Ovary (tissue), 3 donors: ENCODE data around the gene ETFA.

Experiments used
- CTCF ChIP-seq, 3 donors: fragments of 450-650 bp in 2 of 3; fragments of 200-600 bp in 1 of 3; IDR thresholded peaks; one replicate each; pipeline versions ENCODE4 v1.5.1 to v1.8.0; 2016 to 2022; ENCODE audit warnings: antibody characterized with exemption in 3 of 3, mild to moderate bottlenecking in 1 of 3
- POLR2A ChIP-seq: fragments of 450-650 bp; IDR thresholded peaks from one replicate; pipeline ENCODE4 v1.6.1; 2017; ENCODE audit warnings: antibody characterized with exemption, mild to moderate bottlenecking, moderate library complexity
- donor health status: DM: no; HTN: no; CAD: no.

- TF ChIP-seq CTCF (IDR thresholded peaks at IDR 0.05) = no peak
- TF ChIP-seq POLR2A = no peak
Observed at GRCh38 chr15:76337696-76338485, 26.6 kb upstream of the ETFA start.
